GM06990 (cell line): ENCODE data around the gene RPL13.
"Not testable (repeated sequence)": the region's sequence is repeated elsewhere in the genome, so short reads cannot be mapped to it uniquely, and the experiment has no call there.

Experiments
- DNase-seq: peaks from one replicate; pipeline ENCODE4 v3.0.0-alpha.2; 2011; ENCODE audit not compliant: insufficient read length; ENCODE audit errors: extremely low read depth
- H3K27me3 ChIP-seq: replicated peaks from 2 replicates; pipeline ENCODE4 v1.6.0; 2011; ENCODE audit warnings: low read length; ENCODE audit not compliant: control insufficient read depth, insufficient read depth
- H3K36me3 ChIP-seq: 2 replicates; pipeline ENCODE4 v1.5.1; 2011; ENCODE audit warnings: low read length; ENCODE audit not compliant: control insufficient read depth, insufficient read depth
- H3K4me3 ChIP-seq: replicated peaks from 2 replicates; pipeline ENCODE4 v1.5.1; 2011; ENCODE audit warnings: low read depth, mild to moderate bottlenecking, control low read depth, low read length
- CTCF ChIP-seq: IDR thresholded peaks from 2 replicates; pipeline ENCODE4 v1.5.1; 2011; ENCODE audit warnings: low read length, control low read depth, mild to moderate bottlenecking, inconsistent platforms; ENCODE audit not compliant: insufficient read depth, poor library complexity, severe bottlenecking

The RPL13 gene

GRCh38 chr16:89586218-89586617 is 25.7 kb downstream of the RPL13 start:
- no peaks in the 10 kb centered on the region; the same call in 1 of the 2 replicates for H3K36me3 ChIP-seq

GRCh38 chr16:89586853-89587252 is 26.4 kb downstream of the RPL13 start:
- Histone ChIP-seq H3K36me3 (no peaks in the 10 kb centered on the region; the same call in 1 of the 2 replicates), H3K27me3 (no peaks in the 10 kb centered on the region), H3K4me3 (no peak overlapping the region)
- no peak for DNase-seq
- TF ChIP-seq CTCF: no peak

More at GRCh38 chr16:89586218-89586617, 25.7 kb downstream of the RPL13 start:
- Histone ChIP-seq H3K4me3 (no peak overlapping the region), H3K27me3 (no peaks in the 10 kb centered on the region)
- no peak for DNase-seq
- TF ChIP-seq CTCF: no peak

GRCh38 chr16:89587676-89588075 is 27.2 kb downstream of the RPL13 start:
- not testable (repeated sequence) for DNase-seq, H3K27me3 ChIP-seq, H3K36me3 ChIP-seq, H3K4me3 ChIP-seq

- no peak for TF ChIP-seq CTCF
- H3K36me3 ChIP-seq: no peaks in the 10 kb centered on the region
- H3K4me3 ChIP-seq: no peak overlapping the region
- DNase-seq: no peak
- H3K27me3 ChIP-seq: no peaks in the 10 kb centered on the region
Observed at GRCh38 chr16:89588413-89589109, 28.1 kb downstream of the RPL13 start.

- DNase-seq: no peak
- Histone ChIP-seq H3K27me3 (no peaks in the 10 kb centered on the region), H3K36me3 (no peaks in the 10 kb centered on the region), H3K4me3 (no peak overlapping the region)
- no peak for TF ChIP-seq CTCF
Observed at GRCh38 chr16:89589241-89589926, 28.9 kb downstream of the RPL13 start.

- Histone ChIP-seq H3K36me3 (no peaks in the 10 kb centered on the region), H3K4me3 (no peak overlapping the region), H3K27me3 (no peaks in the 10 kb centered on the region)
- DNase-seq: no peak
- TF ChIP-seq CTCF: no peak
Observed at GRCh38 chr16:89593841-89594240, 33.4 kb downstream of the RPL13 start.
